Heart left ventricle (tissue), 16 donors: ENCODE measurements around the gene PATJ. TPM values are rescaled to one million over a fixed set of nuclear protein-coding genes. Genes with fewer than 3 reads are reported as not detected.
A peak's percentile ranks its signal among the peaks of the same experiment; 100 is the strongest.

Experiments used
- ATAC-seq, 4 donors: fragments of 200-7000 bp; cut with Tn5 transposase; one replicate each; pipeline ENCODE4 v1.9.1; 2020 to 2022; ENCODE audit warnings: moderate library complexity in 4 of 4, mild to moderate bottlenecking in 3 of 4, moderate number of reproducible peaks in 1 of 4
- DNase-seq, 5 donors: peaks; one replicate each; pipeline ENCODE4 v3.0.0-alpha.2; 2020
- H3K27ac ChIP-seq, 12 donors: fragments of 200-600 bp; sonication (generic) in 4 of 12; one replicate each; pipeline versions ENCODE4 v1.5.0 to v1.8.0; 2016 to 2022; ENCODE audit warnings: mild to moderate bottlenecking in 2 of 12
- H3K27me3 ChIP-seq, 9 donors: fragments of 200-600 bp; sonication (generic) in 2 of 9; one replicate each; pipeline versions ENCODE4 v1.5.1 to v1.8.0; 2016 to 2022; ENCODE audit warnings: mild to moderate bottlenecking in 3 of 9
- H3K36me3 ChIP-seq, 9 donors: fragments of 200-600 bp; sonication (generic) in 2 of 9; one replicate each; pipeline versions ENCODE4 v1.5.0 to v1.8.0; 2018 to 2022; ENCODE audit warnings: mild to moderate bottlenecking in 2 of 9
- H3K4me1 ChIP-seq, 12 donors: fragments of 200-600 bp; sonication (generic) in 4 of 12; one replicate each; pipeline versions ENCODE4 v1.5.0 to v1.8.0; 2016 to 2022; ENCODE audit warnings: mild to moderate bottlenecking in 3 of 12
- H3K4me3 ChIP-seq, 12 donors: fragments of 200-600 bp; sonication (generic) in 4 of 12; one replicate each; pipeline versions ENCODE4 v1.5.0 to v1.8.0; 2017 to 2022; ENCODE audit warnings: mild to moderate bottlenecking in 9 of 12, moderate library complexity in 4 of 12
- H3K9me3 ChIP-seq, 12 donors: fragments of 200-600 bp; sonication (generic) in 4 of 12; one replicate each; pipeline versions ENCODE4 v1.5.0 to v1.8.0; 2016 to 2022; ENCODE audit warnings: mild to moderate bottlenecking in 1 of 12
- POLR2A ChIP-seq, 2 donors: fragments of 450-650 bp; IDR thresholded peaks; one replicate each; pipeline ENCODE4 v1.6.1; 2017; ENCODE audit warnings: antibody characterized with exemption in 2 of 2, mild to moderate bottlenecking in 2 of 2, moderate library complexity in 2 of 2
- WGBS, 4 donors: extraction: QIAGEN DNeasy Blood & Tissue Kit in 2 of 4; methylation state at CpG; one replicate each; pipeline versions ENCODE4 v1.1.5 to v1.1.7; 2013 to 2018; 5-methylcytosine and 5-hydroxymethylcytosine counted together
- intact Hi-C, 10 donors: fragments of 100-400 bp; cut with DNase I; formaldehyde crosslinking; loops; one replicate each; pipeline versions ENCODE4 v1.11.1 to v1.14.2; 2022
- polyA plus RNA-seq, 2 donors: library from polyadenylated mRNA; stranded (reverse); fragments of 200-250 nt; gene quantifications; one replicate each; pipeline ENCODE4 v1.2.3, GENCODE V29; 2013
- total RNA-seq, 9 donors: library from RNA; depleted of rRNA in 2 of 9; stranded (reverse); fragments of >200 nt in 2 of 9; fragmentation: NEBNext Ultra II Directional in 3 of 9; extraction: Animal tissue kit (Norgen Biotek cat#: 25700) in 3 of 9; gene quantifications; one replicate each; pipeline versions ENCODE4 v1.1.0 to v1.2.4, GENCODE V29; 2016 to 2023
- TF ChIP-seq, protein P1 (sequence below), 12 donors: fragments of 200-600 bp; sonication (generic) in 4 of 12; IDR thresholded peaks; one replicate each; pipeline versions ENCODE4 v1.5.0 to v1.8.0; 2018 to 2022; ENCODE audit warnings: antibody characterized with exemption in 12 of 12, mild to moderate bottlenecking in 5 of 12
- donor health status: ischemic (EF 13 %, LVEDD 7.1; RV severe dilation, severe dysfunction).
- donor health status: healthy with polysubstance abuse.
- donor health status: DM: no; HTN: yes; CAD: no.
- donor health status: DM: no; HTN: no; CAD: no.
- donor health status: ischemic (EF 25% LVEDD 6.9; RV normal size, moderate dysfunction).
- donor health status: ischemic (EF 25% LVEDD 5.7; RV mildly dilated, moderate dysfunction).
- donor health status: healthy.
- donor health status: DM: yes; HTN: yes; CAD: no.
- donor health status: ischemic (EF 35%, LVEDD 5.7; RV mildly dilated, moderate dysfunction).
- donor health status: nonischemic (EF 11% LVEDD 7.7; RV severe dilation, severe dysfunction).
- donor health status: DM: yes; HTN: yes; CAD: no.
- donor health status: PGD.
- donor health status: ischemic (EF 29% LVEDD 5.4; RV normal size, mild dysfunction).
- donor health status: nonischemic (EF 23%, LVEDD 6.1; RV moderate dilation, normal function).

Gene PATJ
- total and polyA plus RNA-seq, 11 donors, result 6.6 to 190 (median 105) TPM

DNA sequence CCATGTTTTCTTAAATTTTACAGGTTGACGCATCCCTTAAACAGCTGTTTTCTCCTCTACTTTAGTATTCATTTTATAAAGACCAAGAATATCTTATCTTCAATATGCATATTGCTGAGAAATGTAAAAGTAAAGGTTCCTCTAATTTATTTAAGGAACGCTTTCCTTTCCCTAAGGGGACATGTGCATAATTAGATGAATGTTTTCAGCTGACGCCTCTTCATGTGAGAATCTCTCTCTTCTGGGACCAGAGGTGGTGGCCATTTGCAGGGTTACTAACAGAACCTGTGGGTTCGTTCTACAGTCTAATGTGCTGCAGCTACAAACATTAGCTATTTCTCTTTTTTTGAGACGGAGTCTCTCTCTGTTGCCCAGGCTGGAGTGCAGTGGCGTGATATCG lies 304.6 kb downstream of the PATJ start:
- H3K4me1 ChIP-seq, result peaks cover 0 to 21% (median 8%) of the 10 kb centered on the region in 12 donors
- DNase-seq, result no peak
- no peak overlapping the region for H3K4me3 ChIP-seq
- no peak for ATAC-seq
- whole genome bisulfite sequencing, 4 donors, result 95 to 99% (median 98%) methylated on average over 7 of the region's 7 CpGs
- no peak overlapping the region for H3K27ac ChIP-seq
- intact Hi-C loops, result no loop called here
- TF ChIP-seq, protein P1, sequence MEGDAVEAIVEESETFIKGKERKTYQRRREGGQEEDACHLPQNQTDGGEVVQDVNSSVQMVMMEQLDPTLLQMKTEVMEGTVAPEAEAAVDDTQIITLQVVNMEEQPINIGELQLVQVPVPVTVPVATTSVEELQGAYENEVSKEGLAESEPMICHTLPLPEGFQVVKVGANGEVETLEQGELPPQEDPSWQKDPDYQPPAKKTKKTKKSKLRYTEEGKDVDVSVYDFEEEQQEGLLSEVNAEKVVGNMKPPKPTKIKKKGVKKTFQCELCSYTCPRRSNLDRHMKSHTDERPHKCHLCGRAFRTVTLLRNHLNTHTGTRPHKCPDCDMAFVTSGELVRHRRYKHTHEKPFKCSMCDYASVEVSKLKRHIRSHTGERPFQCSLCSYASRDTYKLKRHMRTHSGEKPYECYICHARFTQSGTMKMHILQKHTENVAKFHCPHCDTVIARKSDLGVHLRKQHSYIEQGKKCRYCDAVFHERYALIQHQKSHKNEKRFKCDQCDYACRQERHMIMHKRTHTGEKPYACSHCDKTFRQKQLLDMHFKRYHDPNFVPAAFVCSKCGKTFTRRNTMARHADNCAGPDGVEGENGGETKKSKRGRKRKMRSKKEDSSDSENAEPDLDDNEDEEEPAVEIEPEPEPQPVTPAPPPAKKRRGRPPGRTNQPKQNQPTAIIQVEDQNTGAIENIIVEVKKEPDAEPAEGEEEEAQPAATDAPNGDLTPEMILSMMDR (IDR thresholded peaks at IDR 0.05), result no peak
- TF ChIP-seq POLR2A (IDR thresholded peaks at IDR 0.05), result no peak
- H3K36me3 ChIP-seq, result peaks cover 0 to 9% (median 0%) of the 10 kb centered on the region in 9 donors
- no peaks in the 10 kb centered on the region for H3K27me3 ChIP-seq
- no peaks in the 10 kb centered on the region for H3K9me3 ChIP-seq

DNA sequence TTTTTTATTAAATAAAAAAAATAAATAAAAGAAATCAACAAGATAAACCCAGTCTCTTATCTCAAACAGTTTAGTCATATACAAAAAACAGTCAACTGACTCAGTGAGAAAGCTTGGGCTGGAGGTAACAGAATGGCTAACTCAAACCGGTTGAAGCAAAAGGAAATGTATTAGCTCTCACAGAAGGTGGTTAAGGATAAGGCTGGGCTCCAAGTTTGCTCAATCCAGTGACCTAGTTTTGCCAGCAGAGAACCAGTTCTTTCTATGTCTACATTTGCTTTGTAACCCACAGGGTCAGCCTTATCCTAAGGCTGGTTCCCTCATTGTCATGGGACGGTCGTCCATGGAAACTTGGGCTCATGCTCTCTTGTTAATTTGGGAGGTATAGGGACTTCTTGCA lies 307.9 kb downstream of the PATJ start:
- intact Hi-C loops, result no loop called here
- Histone ChIP-seq H3K4me3 (no peak overlapping the region), H3K4me1 (peaks cover 0 to 22% (median 8%) of the 10 kb centered on the region in 12 donors), H3K27me3 (no peaks in the 10 kb centered on the region), H3K27ac (no peak overlapping the region), H3K9me3 (no peaks in the 10 kb centered on the region), H3K36me3 (peaks cover 0 to 17% (median 0%) of the 10 kb centered on the region in 9 donors)
- TF ChIP-seq, protein P1 (IDR thresholded peaks at IDR 0.05), result no peak
- TF ChIP-seq POLR2A (IDR thresholded peaks at IDR 0.05), result no peak
- ATAC-seq (no peak), DNase-seq (no peak)
- WGBS, 4 donors, result 83 to 92% (median 85%) methylated on average over 3 of the region's 3 CpGs

DNA sequence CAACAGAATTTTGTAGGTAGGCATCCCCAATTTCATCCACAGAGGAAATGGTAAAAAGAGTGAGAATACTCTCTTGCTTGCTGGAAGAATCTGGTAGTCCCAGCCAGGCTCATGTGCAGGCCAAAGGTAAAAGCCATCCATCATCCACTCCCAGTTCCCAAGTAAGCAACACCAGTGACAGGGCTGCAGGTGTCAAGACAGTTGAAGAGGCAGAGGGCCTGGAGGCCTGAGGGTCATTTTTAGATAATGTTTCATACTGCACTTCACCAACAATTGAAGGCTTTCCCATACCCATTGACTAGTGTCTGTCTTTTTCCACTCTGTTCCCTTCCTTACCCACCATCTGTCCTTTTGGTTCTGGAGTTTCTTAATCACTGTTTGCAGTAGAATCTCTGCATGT lies 310.7 kb downstream of the PATJ start:
- no peak for TF ChIP-seq POLR2A (IDR thresholded peaks at IDR 0.05)
- TF ChIP-seq, protein P1 (IDR thresholded peaks at IDR 0.05), result no peak
- DNase-seq (no peak), ATAC-seq (no peak)
- Histone ChIP-seq H3K27me3 (no peaks in the 10 kb centered on the region), H3K4me1 (peaks cover 0 to 21% (median 2%) of the 10 kb centered on the region in 12 donors), H3K4me3 (no peak overlapping the region), H3K36me3 (peaks cover 0 to 17% (median 0%) of the 10 kb centered on the region in 9 donors), H3K27ac (peak overlapping the region in 1 of 12 donors; percentile 19), H3K9me3 (no peaks in the 10 kb centered on the region)
- intact Hi-C loops, result no loop called here

DNA sequence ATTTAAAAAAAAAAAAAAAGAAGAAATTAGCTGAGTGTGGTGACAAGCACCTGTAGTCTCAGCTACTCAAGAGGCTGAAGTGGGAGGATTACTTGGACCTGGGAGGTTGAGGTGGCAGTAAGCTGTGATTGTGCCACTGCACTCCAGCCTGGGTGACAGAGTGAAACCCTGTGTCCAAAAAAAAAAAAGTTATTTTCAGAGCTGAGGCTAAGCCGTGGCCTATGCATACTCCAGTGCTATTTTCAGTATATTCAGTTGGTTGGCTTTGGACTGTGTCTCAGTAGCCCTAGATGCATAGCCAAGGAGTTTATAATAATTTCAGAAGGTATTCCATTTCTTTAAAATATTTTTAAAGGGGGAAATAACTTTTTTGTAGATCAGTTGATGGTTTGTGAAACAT lies 311.9 kb downstream of the PATJ start:
- DNase-seq (no peak), ATAC-seq (peak; percentile 70 to 84 (median 82))
- TF ChIP-seq, protein P1 (IDR thresholded peaks at IDR 0.05), result no peak
- no peak for TF ChIP-seq POLR2A (IDR thresholded peaks at IDR 0.05)
- H3K4me3 ChIP-seq, result no peak overlapping the region
- H3K27me3 ChIP-seq, result no peaks in the 10 kb centered on the region
- 37 to 57% (median 53%) methylated on average over 1 of the region's 1 CpG for WGBS, 4 donors
- peaks cover 0 to 17% (median 0%) of the 10 kb centered on the region in 9 donors for H3K36me3 ChIP-seq
- peak overlapping the region in 10 of 12 donors; percentile 6 to 66 (median 43) for H3K27ac ChIP-seq
- no peaks in the 10 kb centered on the region for H3K9me3 ChIP-seq
- intact Hi-C loops, result no loop called here
- peaks cover 0 to 25% (median 6%) of the 10 kb centered on the region in 12 donors for H3K4me1 ChIP-seq
